ENCODE data around the gene SF3A1.

DNA sequence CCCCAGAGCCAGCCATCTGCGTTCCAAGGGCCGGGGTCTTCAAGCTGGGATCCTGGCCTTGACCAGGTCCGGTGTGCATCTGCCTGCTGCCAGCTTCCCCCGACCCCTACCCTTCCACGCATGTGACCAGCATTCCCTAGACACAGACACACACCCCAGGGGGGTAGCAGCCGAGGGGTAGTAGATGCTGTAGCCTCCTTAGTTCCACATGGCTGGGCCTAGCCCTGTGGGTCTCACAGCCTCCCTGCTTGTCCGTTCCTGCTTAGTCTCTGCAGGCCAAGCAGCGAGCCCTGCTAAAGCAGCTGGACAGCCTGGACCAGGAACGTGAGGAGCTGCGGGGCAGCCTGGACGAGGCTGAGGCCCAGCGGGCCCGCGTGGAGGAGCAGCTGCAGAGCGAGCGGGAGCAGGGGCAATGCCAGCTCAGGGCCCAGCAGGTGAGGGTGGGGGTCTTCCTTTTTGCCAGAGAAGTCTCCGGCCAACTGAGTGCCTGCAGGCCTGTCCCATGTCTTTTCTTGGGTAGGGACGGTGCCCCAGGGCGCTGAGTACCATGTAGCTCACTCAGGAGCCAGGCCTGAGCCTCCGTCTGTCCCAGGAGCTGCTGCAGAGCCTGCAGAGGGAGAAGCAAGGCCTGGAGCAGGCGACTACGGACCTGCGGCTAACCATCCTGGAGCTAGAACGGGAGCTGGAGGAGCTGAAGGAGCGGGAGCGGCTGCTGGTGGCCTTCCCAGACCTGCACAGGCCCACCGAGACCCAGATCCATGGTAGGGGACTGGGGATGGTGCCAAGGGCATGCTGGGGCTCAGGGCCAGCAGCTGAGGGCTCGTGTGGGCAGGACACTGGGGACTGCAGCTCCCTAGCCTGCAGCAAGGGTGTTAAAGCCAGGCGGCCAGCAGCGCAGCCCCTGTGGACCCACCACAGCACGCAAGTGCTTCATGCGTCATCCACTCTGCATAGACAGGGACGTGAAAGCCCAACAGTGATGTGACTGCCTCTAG is 16.9 kb upstream of the SF3A1 start:
- TF ChIP-seq, protein P1, sequence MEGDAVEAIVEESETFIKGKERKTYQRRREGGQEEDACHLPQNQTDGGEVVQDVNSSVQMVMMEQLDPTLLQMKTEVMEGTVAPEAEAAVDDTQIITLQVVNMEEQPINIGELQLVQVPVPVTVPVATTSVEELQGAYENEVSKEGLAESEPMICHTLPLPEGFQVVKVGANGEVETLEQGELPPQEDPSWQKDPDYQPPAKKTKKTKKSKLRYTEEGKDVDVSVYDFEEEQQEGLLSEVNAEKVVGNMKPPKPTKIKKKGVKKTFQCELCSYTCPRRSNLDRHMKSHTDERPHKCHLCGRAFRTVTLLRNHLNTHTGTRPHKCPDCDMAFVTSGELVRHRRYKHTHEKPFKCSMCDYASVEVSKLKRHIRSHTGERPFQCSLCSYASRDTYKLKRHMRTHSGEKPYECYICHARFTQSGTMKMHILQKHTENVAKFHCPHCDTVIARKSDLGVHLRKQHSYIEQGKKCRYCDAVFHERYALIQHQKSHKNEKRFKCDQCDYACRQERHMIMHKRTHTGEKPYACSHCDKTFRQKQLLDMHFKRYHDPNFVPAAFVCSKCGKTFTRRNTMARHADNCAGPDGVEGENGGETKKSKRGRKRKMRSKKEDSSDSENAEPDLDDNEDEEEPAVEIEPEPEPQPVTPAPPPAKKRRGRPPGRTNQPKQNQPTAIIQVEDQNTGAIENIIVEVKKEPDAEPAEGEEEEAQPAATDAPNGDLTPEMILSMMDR (IDR thresholded peaks at IDR 0.05): no peak
- TF ChIP-seq POLR2A (IDR thresholded peaks at IDR 0.05): no peak

Measured in esophagus squamous epithelium (tissue), 4 donors.